NCI-H82 (cell line): Measurements from ENCODE around the gene LCN2.
A peak's percentile ranks its signal among the peaks of the same experiment; 100 is the strongest.

Source experiments
- DNase-seq: peaks from one replicate; lab custom pipeline; 2025; lab: John Stamatoyannopoulos, UW

Gene LCN2

GRCh38 chr9:128150594-128151308 lies 1.5 kb downstream of the LCN2 start:
- peak; percentile 77 for DNase-seq

- no peak for DNase-seq
These were observed 2.3 kb downstream of the LCN2 start for GRCh38 chr9:128151309-128152132.

DNA sequence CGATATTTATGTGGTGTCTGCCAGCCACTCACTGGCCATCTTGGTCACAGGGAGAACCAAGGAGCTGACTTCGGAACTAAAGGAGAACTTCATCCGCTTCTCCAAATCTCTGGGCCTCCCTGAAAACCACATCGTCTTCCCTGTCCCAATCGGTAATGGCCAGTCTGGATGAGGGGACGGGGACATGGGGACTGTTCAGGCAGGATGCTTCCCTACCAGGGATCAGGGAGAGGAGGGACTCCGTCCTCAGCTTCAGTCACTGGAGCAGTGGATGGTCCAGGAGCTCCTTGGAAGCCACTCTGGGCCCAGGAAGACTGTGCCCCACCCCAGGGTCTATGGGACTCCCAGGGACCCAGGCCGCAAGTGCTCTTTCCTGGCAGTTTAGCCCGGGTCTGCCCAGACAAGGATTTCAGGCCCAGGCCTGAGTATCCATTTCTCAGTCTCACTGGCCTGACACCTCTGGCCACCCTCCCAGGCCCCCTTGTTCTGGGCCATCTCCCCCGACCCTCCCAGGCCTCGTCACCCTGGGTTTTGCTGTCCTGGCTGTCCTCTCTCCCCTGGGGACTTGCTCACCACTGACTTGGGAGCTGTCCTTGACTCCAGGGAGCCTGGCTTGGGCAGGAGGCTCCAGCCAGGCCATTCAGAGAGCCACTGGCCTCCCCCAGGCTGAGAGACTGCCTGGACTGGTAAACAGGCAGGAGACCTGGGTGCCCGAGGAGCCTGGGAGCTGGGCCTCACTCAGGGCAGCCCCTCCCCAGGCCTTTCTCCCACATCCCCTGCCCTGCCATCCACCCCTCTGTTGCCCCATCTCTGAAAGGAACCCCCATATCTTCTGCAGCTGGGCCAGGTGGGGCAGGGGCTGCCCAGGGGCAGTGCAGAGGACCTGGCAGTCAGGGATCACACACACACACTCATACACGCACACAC lies 3.1 kb downstream of the LCN2 start:
- DNase-seq, result no peak

- DNase-seq, result no peak
These were observed 4.0 kb downstream of the LCN2 start for GRCh38 chr9:128153060-128153946.

- no peak for DNase-seq
These were observed 4.9 kb downstream of the LCN2 start for GRCh38 chr9:128153947-128154695.

DNA sequence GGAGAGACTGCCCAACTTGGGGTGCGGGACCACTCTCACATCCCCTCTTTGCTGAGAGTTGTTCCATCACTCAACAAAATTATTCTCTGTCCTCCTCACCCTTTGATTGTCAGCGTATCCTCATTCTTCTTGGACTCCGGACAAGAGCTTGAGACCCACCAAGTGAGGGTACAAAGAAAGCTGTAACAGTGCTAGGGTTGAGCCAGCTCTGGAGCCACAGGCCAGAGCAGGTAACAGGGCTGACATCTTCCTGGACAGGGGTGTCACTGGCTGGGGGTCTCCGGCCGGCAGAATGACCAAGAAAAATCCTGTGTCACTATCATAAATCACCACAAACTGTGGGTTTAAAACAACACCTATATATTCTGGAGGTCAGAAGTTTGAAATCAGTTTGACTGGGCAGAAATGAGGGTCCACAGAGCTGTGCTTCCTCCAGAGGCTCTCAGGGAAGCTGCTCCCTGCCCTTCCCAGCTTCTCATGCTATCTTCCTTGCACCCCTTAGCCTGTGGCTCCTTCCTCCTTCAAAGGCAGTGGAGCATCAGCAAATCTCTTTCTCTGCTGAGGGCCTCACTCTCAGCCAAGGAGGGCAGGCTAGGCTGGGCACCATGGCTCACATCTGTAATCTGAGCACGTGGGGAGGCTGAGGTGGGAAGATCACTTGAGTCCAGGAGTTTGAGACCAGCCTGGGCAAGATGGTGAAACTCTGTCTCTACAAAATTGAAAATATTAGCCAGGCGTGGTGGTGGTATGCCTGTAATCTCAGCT lies 6.7 kb downstream of the LCN2 start:
- no peak for DNase-seq

- no peak for DNase-seq
These were observed 10.2 kb downstream of the LCN2 start for GRCh38 chr9:128159522-128159783.

- peak; percentile 96 for DNase-seq
These were observed 10.7 kb downstream of the LCN2 start, which contains the start of gene BBLN for GRCh38 chr9:128159784-128160602. Gene BBLN, plus strand, starts transcription at chr9:128160265. Its CDS starts 143 bp downstream, at chr9:128160408.

- DNase-seq, result peak; percentile 62
These were observed 11.3 kb downstream of the LCN2 start for GRCh38 chr9:128160603-128160987.

DNA sequence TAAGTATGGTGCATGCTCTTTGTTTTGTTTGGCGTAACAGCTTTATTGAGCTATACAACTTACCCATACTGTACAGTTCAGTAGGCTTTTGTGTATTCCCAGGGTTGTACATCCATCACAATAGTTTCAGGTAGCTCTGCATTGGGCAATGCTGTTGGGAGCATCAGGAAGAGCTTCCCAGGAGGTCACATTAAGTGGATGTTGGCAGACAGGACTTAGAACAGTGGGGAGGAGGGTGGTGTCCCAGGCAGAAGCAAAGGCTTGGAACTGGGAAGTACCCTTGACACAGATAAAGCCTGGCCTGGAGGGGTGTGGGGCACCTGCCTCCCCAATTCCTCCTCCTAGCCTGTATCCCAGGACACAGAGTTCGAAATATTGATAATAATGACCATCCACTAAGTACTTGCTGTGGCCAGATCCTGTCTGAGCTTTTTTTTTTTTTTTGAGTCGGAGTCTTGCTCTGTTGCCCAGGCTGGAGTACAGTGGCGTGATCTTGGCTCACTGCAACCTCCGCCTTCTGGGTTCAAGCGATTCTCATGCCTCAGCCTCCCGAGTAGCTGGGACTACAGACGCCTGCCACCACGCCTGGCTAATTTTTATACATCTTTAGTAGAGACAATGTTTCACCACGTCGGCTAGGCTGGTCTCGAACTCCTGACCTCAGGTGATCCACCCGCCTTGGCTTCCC lies 12.1 kb downstream of the LCN2 start:
- DNase-seq, result peak; percentile 26

DNA sequence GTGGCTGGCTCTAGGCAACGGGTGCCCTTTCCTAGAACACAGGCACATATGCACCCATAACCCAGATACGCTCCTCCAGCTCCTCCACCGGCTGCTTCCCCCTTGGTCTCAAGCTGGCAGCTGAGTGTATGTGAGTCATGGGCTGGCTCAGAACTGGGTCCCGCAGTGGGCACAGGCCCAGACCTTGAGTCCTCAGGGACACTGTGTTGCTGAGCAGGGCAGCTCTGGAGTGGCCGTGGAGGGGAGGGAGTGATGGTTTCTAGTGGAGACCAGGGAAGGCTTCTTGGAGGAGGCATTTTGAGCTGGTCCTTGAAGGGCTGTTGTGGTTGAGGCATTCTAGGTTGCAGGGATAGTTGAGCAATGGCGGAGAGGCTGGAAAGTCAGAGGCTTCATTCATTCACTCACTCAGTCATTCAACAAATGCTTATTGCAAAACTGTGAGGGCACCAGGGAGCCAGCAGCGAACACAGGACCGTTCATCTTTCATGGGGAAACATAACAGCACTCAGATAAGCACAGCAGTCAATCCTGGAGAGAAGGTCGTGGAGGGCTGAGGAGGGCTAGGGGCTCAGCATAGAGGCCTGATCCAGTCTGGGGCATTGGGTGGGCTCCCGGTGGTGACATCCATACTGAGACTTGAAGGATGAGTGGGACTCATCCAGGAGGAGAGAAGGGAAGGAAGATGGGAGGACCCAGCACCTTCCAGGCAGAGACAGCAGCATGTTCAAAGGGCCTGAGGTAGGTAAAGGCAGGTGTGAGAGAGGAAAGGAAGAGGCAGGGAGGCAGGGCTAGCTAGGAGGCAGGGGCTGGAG lies 13.2 kb downstream of the LCN2 start:
- DNase-seq, result no peak

- DNase-seq, result no peak
These were observed 13.8 kb downstream of the LCN2 start for GRCh38 chr9:128163027-128163515.

- DNase-seq, result no peak
These were observed 14.5 kb downstream of the LCN2 start for GRCh38 chr9:128163523-128164306.

DNA sequence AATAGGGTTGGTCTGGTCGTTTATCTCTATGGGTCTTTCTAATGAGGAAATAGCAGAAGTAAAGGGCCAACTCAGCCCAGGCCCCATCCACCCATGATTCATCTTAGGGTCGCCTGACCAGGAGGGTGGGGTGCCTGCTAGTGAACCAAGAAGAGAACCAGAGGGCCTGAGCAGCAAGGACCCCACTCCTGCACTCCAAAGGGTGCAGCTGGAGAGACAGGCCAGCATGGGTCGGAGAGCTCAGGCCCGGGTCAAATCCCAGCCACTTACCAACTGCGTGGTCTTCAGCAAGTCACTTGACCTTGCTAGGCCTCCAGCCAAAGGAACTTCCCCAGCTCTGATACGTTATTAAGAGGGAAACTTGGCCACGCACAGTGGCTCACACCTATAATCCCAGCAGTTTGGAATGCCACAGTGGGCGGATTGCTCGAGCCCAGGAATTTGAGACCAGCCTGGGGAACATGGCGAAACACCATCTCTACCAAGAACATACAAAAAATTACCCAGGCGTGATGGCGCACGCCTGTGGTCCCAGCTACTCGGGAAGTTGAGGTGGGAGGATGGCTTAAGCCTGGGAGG lies 15.1 kb downstream of the LCN2 start:
- no peak for DNase-seq

DNA sequence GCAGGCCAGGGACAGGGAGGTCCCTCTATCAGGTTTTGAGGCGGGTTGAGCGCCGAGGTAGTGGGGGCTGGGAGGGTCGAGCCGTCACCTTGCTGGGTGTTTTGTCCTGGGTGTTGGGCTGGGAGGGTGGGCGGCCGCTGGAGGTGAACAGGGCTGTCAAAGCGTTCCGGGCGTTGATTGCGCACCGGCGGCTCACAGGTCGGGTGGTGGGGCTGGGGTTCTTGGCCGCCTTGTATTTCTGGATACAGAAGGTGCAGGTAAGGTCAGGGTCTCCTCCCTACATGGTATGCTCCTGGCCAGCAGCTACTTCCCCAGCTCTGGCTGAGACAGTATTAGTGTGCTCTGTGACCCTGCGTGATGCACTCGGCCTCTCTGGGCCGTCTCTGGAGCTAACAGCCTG lies 16.9 kb downstream of the LCN2 start:
- DNase-seq, result no peak

- no peak for DNase-seq
These were observed 18.0 kb downstream of the LCN2 start for GRCh38 chr9:128167209-128167608.
